Inferior parietal cortex (tissue), 1 donor: Measurements from ENCODE around the gene SLC66A2.
"Not testable (repeated sequence)": the region's sequence is repeated elsewhere in the genome, so short reads cannot be mapped to it uniquely, and the experiment has no call there.

Experiments used
- DNase-seq: peaks from one replicate; pipeline ENCODE4 v3.0.0-alpha.2; 2016; ENCODE audit errors: extremely low spot score

The SLC66A2 gene

GRCh38 chr18:79951545-79952455 is at the start of gene SLC66A2:
SLC66A2 (minus strand) TSS chr18:79951653; CDS start chr18:79950926, 727 bp downstream.
- peak; percentile 86 for DNase-seq

- no peak for DNase-seq
These were observed 49.4 kb upstream of the SLC66A2 start for GRCh38 chr18:80000877-80001276.

GRCh38 chr18:79999701-80000100 is 48.2 kb upstream of the SLC66A2 start:
- not testable (repeated sequence) for DNase-seq

GRCh38 chr18:79991494-79991893 is 40.0 kb upstream of the SLC66A2 start:
- DNase-seq, result no peak

GRCh38 chr18:79989195-79989497 is 37.7 kb upstream of the SLC66A2 start:
- no peak for DNase-seq

GRCh38 chr18:79988451-79989194 is 37.2 kb upstream of the SLC66A2 start, which contains the start of gene TXNL4A:
TXNL4A (minus strand) TSS chr18:79988563; CDS start chr18:79988392, 171 bp downstream.
- peak; percentile 88 for DNase-seq

GRCh38 chr18:79988071-79988450 is 36.6 kb upstream of the SLC66A2 start:
- DNase-seq, result peak; percentile 40

GRCh38 chr18:79987566-79987965 is 36.1 kb upstream of the SLC66A2 start:
- DNase-seq, result no peak

GRCh38 chr18:79986726-79987125 is 35.3 kb upstream of the SLC66A2 start:
- DNase-seq, result no peak

GRCh38 chr18:79985172-79985571 is 33.7 kb upstream of the SLC66A2 start:
- DNase-seq, result no peak

- no peak for DNase-seq
These were observed 32.3 kb upstream of the SLC66A2 start for GRCh38 chr18:79983793-79984192.

GRCh38 chr18:79983253-79983652 is 31.8 kb upstream of the SLC66A2 start:
- DNase-seq, result no peak

- peak; percentile 48 for DNase-seq
These were observed 31.3 kb upstream of the SLC66A2 start for GRCh38 chr18:79982736-79983135.

- no peak for DNase-seq
These were observed 29.1 kb upstream of the SLC66A2 start for GRCh38 chr18:79980585-79980984.

- DNase-seq, result no peak
These were observed 28.4 kb upstream of the SLC66A2 start for GRCh38 chr18:79979843-79980242.

- no peak for DNase-seq
These were observed 24.7 kb upstream of the SLC66A2 start for GRCh38 chr18:79975985-79976680.

GRCh38 chr18:79975043-79975442 is 23.6 kb upstream of the SLC66A2 start:
- DNase-seq, result no peak

GRCh38 chr18:79974025-79974654 is 22.7 kb upstream of the SLC66A2 start:
- no peak for DNase-seq

- no peak for DNase-seq
These were observed 22.1 kb upstream of the SLC66A2 start for GRCh38 chr18:79973517-79973916.

- DNase-seq, result no peak
These were observed 21.3 kb upstream of the SLC66A2 start for GRCh38 chr18:79972720-79973119.

- no peak for DNase-seq
These were observed 20.5 kb upstream of the SLC66A2 start for GRCh38 chr18:79971986-79972385.
